ENCODE data around the gene KY.

GRCh38 chr3:134619301-134619615 is 31.6 kb downstream of the KY start:
- TF ChIP-seq CTCF (conservative IDR thresholded peaks at IDR 0.05; ENCODE audit: low read depth, low read length), result no peak
- TF ChIP-seq EZH2 (IDR thresholded peaks at IDR 0.05; ENCODE audit: low read length, unreplicated experiment), result no peak
